SIG-M5 treated with dmso at 0.1 percent for 504 hours (cell line): ENCODE data around the gene NRCAM.
"Not testable (repeated sequence)": the region's sequence is repeated elsewhere in the genome, so short reads cannot be mapped to it uniquely, and the experiment has no call there.

ENCODE experiments used
- DNase-seq: peaks from one replicate; lab custom pipeline; 2025; ENCODE audit not compliant: unreplicated experiment; lab: John Stamatoyannopoulos, UW

NRCAM gene

DNA sequence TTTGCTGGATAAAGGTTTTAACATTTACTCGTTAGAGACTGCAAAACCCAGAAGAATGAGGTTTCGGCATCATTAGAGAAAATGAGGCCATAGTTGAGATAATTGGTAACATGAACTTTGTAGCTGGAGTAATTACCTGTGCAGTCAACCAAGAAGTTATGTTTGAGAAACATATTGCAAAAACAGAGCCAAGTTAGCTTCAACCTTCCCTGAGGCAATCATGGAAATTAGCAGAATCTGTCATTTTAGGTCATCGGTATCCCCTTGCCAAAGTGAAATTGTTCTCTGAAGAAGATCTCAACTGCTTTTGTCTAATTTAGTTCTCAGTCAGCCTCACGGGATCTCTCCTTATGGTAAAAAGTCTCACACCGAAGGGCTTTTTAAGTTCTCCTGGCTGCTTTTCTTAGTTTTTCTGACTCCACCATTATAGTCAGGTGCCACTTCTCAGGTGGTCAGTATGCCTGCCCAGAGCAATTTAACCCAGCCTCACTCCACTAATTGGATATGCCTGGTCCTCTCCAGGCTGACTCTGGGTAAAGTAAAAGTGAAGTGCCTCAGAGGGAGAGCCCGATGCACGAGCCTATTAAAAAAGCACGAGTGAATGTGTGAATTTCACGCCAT lies 52.5 kb downstream of the NRCAM start:
- DNase-seq: no peak

DNA sequence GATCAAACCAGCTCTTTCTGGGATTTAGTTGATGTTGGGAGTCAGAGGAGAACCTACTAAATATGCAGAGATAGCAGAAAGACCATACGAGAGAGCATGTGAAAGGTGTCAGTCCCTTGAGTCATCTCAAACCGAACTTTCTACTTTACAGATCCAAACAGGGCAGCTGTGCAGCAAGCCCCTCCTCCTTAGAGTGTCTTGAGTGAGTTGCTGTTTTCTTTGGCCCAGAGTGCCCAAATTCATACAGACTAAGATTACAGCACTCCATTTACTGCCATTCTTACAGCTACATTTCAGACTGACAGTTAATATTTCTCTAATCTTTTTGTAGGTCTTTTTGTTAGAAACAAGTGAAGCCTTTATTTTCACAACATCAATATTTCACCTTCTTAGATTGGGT lies 53.4 kb downstream of the NRCAM start:
- no peak for DNase-seq

DNA sequence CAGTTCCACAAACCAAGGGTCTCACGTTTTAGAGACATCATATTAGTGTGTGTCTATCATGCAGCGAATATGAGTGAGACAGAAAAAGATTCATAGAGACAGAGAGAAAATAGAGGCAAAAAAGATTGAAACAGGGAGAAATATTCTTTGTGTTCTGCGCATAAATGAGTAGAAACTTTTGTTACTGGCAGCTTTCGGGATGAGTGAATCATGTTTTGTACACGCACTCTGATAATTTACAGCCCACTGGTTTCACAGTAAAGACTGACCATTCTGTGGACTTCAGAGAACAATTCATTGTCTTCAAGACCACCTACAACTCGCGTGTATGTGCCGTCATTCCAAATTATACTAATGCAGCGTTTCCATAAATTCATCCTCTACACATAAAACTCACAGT lies 60.2 kb downstream of the NRCAM start:
- no peak for DNase-seq

DNA sequence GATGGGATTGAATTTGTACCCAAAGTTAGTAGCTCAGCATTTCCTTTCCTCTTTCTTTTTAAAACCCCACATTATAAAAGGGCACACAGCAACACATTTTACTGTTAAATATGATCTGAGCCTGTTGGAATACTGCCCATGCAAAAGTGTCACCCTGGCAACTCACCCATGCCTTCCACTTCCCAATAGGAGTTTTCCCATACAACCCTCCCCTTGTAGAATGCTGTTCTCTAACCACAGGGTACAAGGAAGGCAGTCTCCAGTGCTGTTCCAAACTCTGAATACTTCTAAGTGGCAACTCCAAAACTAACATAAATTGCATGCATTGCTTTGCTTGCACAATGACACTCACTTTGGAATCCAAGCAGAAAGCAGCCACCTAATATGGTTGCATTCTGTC lies 60.8 kb downstream of the NRCAM start:
- no peak for DNase-seq

DNA sequence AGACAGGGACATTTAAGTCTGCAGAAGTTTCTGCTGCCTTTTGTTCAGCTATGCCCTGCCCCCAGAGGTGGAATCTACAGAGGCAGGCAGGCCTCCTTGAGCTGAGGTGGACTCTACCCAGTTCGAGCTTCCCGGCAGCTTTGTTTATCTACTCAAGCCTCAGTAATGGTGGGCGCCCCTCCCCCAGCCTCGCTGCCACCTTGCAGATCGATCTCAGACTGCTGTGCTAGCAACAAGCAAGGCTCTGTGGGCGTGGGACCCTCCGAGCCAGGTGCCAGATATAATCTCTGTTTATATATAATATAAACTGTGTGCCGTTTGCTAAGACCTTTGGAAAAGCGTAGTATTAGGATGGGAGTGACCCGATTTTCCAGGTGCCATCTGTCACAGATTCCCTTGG lies 63.1 kb downstream of the NRCAM start:
- not testable (repeated sequence) for DNase-seq

DNA sequence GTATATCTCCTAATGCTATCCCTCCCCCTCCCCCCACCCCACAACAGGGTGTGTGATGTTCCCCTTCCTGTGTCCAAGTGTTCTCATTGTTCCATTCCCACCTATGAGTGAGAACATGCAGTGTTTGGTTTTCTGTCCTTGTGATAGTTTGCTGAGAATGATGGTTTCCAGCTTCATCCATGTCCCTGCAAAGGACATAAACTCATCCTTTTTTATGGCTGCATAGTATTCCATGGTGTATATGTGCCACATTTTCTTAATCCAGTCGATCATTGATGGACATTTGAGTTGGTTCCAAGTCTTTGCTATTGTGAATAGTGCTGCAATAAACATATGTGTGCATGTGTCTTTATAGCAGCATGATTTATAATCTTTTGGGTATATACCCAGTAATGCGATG lies 68.5 kb downstream of the NRCAM start:
- DNase-seq: not testable (repeated sequence)

DNA sequence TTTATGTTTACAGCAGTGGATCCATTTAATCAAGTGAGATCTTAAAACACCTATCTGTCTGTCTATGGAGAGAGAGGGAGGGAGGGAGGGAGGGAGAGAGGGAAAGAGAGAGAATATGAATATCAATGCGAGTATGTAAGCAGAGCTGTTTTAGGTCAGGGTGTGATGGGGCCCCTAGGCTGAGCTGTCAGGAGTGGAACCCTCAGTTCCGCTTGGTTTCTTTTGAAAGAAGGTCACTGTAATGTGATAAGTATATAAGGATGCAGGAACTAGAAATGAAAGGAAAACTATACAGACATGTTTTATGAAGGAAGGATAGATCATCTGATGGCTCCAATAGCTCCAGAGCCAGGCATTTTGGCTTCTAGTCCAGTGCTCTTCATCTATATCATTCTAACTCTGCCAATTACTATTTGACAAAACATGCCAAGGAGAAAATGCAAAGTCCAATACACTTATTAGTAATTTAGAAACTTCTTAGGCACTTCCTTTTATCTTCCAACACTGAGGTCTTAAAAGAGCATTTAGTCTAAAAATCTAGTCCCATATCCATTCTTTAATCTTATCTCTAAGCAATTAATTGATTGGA lies 70.3 kb downstream of the NRCAM start:
- DNase-seq: no peak

DNA sequence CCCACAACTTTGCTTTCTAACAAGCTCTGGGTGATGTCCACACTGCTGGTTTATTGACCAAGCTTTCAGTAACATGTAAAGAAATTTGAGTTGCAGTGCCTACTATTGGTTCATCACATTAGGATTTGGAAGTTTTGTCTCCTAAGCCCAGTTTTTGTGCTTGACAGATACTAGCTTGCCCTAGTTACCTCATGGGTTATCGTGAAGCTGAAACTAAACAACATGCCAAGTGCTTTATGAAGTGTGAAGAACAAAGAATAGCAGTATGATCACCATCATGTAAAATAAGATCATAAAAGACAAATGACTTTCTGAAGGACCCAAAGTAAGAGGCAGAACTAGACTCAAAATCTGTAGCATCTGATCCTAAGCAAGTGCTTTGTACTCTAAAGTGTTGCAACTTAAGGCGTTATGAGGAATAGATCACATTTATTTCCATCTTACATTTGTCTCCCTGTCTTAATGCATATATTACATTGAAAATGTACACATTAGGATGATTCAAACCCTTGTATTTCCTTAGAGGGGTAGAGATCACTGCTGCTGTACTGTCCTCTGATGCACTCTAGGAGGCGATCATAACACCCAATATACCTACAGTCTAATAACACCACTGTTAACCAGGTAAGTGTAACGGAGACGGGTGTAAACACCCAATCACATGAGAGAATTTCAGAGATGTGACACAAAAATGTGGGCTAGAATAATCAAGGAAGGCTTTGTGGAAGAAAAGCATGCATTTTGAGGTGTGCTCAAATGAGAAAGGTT lies 71.3 kb downstream of the NRCAM start:
- DNase-seq: no peak

DNA sequence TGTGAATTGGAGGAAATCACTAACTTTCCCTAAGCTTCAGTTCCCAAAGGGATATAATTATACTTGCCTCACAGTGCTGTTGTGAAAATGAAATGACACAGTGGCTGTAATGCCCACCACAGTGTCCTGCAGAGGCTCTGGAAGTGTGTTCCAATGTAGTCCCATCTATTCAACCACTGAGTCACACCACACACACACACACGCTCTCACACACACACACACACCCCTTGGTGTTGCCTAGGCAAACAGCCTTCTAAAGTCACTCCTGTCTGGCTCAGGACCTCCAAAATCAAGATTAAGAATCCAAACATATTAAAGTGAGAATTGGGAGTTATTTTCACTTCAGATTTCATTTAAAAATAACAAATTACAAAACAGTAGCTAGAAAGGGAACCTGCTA lies 73.3 kb downstream of the NRCAM start:
- DNase-seq: no peak

DNA sequence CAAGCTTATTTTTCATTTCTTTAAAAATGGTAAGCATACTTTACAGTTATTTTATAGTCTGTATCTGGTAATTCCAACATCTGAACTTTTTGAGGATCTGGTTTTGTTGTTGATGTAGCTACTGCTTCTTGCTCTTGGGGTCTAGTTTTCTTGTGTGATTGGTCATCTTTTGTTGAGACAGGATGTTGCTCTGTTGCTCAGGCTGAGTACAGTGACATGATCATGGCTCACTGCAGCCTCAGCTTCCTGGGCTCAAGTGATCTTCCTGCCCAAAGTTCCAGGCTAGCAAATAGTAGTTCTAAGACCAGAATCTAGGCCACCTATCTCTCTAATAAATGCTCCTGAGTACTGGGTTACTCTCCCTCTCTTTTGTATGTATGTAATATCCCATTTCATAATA lies 75.7 kb downstream of the NRCAM start:
- DNase-seq: no peak

DNA sequence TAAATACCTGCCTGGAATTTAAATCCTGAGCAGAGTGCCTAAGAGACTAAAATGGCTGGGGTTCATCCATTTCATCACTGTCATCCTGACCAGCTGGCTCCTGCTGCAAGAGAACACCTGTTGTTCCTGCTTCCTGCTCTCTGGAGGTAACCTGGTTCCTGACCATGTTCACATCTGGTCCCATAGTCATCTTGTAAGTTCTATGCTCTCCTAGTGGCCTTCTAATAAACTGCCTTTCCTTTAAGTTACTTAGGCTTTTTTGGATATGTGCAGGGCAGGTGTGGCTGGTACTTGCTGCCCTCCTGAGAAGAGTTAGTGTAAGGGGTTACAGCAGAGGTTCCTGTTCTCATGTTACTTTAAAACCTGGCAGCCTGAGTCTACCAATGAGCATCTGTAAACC lies 80.0 kb downstream of the NRCAM start:
- peak; percentile 3 for DNase-seq

DNA sequence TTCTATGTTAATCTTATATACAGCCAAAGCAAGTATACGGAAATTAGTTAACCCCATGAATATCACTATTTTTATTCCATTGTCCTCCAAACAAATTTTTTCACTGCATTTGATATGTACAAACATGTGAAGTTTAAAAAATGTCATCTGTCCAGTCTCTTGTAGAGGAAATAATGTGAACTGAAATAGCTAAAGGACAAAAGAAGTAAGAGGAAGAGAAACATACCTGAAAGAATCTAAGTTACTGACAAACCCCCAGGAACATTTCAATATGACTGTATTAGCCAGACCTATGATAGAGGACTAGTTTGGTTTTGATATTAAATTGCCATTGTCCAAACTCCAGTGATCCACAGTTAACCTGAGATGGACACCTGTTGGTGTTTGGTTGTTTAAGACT lies 80.6 kb downstream of the NRCAM start:
- no peak for DNase-seq

DNA sequence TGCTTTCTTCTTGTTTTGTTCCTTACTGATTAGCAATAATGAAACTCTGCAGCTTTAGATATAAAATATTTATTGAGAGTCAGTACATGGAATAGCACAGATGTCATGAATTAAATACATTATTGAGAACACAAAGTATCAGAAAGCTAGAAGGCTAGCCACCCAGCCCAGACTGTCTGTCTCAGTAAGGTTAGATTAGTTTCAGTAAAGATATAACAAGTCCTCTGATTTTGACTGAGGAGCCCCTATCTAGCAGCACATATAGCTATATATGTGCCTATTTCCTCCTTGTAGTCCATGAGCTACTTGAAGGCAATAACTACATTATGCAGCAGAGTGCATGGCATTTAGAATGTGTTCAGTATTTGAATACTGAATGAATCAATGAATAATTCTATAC lies 81.3 kb downstream of the NRCAM start:
- no peak for DNase-seq

DNA sequence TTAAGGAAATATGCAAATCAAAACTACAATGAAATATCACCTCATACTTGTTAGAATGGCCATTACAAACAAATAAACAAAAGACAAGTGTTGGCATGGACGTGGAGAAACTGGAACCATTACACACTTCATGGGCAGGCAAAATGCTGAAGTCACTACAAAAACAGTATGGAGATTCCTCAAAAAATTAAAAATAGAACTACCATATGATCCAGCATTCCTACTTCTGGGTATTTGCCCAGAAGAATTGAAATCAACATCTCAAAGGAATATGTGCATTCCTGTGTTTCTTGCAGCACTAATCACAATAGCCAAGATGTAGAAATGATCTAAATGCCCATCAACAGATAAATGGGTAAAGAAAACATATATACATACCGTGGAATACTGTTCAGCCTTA lies 83.6 kb downstream of the NRCAM start:
- no peak for DNase-seq

DNA sequence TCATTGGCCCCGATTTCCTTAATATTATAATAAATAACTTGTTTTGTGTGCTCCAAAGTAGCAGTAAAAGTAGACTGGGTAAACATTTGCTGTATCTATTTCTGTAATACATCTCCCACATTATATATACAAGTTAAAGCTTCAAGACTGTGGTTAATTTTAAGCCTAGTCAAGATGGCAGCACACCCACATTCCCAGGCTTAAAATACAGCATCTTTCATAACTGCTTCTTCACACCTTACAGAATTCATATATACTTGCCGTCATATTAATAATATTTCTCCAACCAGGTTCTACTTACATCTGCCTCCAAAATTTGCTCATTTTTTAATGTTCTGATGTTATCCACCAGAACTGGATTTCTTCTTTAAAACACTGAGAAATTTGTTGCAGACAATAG lies 85.6 kb downstream of the NRCAM start:
- DNase-seq: no peak

DNA sequence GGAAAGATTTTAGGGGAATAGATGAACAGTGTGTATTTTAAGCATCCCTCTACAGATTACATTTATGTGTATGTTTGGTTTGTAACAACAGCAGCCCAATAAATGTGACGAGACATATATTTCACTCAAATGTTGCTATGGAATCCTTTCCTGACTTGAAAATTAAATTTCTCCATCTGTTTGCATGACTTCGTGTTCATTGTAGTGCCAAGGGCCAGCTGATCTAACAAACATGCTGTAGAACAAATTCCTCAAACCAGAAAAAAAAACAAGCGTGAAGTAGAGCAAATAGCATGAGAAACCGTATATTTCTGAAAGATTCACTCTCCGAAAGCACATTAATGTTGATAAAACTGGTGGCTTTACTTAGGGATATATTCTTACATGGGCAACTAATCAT lies 87.8 kb downstream of the NRCAM start:
- no peak for DNase-seq

DNA sequence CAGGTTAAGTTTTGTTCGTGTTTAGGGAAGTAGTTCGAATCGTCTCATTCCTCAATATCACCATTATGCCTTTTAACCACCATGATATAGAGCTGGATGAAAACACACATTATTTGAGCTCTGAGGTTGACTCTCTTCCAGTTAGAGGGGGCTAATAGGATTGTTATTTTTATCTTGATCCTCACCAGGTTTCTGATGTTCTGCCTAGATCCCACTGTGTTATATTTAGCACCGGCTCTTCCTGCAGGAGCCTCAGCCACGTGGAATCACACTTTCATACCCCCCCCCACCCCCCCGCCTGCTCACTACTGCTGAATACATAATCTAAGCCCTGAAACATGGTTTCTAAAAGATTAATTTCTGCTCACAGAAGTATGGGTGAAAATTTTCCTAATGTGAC lies 88.3 kb downstream of the NRCAM start:
- DNase-seq: no peak

DNA sequence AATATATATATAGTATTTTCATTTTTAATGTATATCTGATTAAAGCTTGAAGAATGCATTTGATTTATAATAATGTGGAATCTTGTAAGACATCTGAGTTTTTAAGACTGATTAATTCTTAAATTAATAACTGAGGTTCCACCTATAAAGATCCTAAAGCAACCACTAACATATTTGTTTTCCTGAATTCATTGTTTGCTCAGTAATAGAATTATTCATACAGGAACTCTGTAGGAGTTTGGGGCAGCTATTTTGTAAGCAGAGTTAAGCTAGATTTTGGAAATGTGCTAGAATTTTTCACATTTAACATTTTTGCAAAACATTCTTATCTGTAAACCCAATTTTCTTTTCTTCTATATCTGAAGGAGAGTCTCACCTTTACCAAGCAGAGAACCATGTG lies 88.9 kb downstream of the NRCAM start:
- DNase-seq: no peak

DNA sequence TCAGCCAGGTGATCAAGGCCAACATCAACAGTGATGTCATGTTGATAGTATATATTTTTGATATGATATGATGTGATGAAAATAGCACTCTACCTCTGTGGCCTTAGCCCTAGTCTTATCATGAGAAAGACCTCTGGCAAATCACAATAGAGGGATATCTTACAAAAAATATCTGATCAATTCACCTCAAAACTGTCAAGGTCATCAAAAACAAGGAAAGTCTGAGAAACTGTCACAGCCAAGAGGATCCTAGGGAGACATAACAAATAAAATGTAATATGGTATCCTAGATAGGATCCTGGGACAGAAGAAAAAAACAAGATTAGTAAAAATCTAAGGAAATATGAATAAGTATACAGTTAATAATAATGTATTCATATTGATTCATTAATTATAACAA lies 92.6 kb downstream of the NRCAM start:
- no peak for DNase-seq

DNA sequence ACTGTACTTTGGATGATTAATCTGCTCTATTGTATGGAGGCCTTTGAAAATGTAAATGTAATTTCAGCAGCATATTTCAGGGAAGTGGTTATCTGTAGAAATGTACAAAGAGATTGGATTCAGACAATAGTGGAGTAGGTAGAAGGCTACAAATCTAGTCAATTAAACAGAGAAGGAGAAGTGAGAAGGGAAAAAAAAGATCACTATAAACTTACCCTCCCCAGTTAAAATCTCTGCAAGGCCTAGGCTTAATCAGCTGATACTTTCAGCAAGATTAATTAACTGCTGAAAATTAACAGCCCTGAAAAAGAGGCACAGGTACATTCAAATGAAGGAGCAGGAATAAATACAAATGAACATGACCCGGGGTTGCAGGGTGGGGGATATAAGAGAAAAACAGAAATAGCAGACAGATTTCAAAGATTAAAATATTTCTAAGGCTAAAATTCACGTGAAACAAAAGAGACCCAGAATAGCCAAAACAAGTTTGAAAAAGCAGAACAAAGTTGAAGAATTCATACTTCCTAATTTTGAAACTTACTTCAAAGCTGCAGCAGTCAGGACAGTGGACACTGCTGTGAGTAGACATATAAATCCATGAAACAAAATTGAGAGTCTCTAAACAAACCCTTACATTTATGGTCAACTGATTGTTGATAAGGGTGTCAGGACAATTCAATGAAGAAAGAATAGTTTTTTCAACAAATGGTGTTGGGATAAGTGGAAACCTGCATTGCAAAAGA lies 96.0 kb downstream of the NRCAM start:
- no peak for DNase-seq

DNA sequence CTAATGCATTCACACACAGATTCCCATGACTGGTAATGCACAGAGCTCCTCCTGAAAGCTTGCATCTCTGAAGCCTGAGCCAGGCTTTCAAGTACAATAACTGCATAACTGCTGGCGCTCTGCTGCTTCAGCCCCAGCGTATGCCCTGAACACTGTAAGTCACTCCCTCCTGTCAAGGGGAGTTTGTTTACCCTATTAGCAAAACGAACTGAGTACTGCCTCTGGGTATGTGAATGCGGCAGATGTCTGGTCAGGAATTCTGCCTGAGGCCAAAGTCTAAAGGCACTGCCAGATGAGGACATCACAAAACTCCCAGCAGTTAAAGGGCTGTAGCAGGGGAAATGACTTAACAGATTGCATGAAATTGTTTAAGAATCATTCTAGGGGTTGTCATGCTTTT lies 97.7 kb downstream of the NRCAM start:
- DNase-seq: peak; percentile 52

DNA sequence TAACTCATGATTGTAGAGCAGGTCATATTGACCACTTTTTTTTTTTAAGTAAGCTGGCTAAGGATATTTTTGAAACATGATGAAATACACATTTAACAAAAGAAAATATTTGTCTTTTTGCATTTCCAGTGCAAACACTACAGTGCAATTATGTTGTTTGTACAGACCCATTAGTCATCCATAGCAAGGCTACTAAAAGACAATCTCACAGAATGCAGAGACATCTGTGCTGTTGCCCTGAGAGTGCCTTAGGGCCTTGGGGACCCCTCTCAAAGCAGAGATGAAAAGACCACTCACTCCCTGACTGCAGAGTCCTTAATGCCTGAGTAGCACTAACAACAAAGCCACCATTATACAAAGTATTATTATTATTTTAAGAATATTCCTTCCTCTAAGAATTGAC lies 104.5 kb downstream of the NRCAM start:
- DNase-seq: peak; percentile 40
